Right atrium auricular region (tissue), 2 donors: Measurements from ENCODE around the gene LYPD6B. TPM values are rescaled to one million over a fixed set of nuclear protein-coding genes. Genes with fewer than 3 reads are reported as not detected.

Experiments used
- DNase-seq: peaks from one replicate; pipeline ENCODE4 v3.0.0-alpha.2; 2019; ENCODE audit warnings: low spot score
- H3K27ac ChIP-seq, 2 donors: fragments of 200-600 bp; sonication (generic); 1 replicate in 1 of 2; 2 replicates in 1 of 2; pipeline ENCODE4 v1.5.1; 2016 to 2019
- H3K27me3 ChIP-seq, 2 donors: fragments of 200-600 bp; sonication (generic); one replicate each; pipeline versions ENCODE4 v1.5.1 to v1.6.0; 2017 to 2019
- H3K36me3 ChIP-seq: fragments of 200-600 bp; sonication (generic); one replicate; pipeline ENCODE4 v1.5.1; 2016
- H3K4me1 ChIP-seq, 2 donors: fragments of 200-600 bp; sonication (generic); one replicate each; pipeline versions ENCODE4 v1.5.1 to v1.6.0; 2017 to 2019
- H3K4me3 ChIP-seq, 2 donors: fragments of 200-600 bp; sonication (generic); 1 replicate in 1 of 2; 2 replicates in 1 of 2; pipeline ENCODE4 v1.5.1; 2017 to 2019; ENCODE audit warnings: mild to moderate bottlenecking in 1 of 2, moderate library complexity in 1 of 2
- H3K9me3 ChIP-seq, 2 donors: fragments of 200-600 bp; sonication (generic); one replicate each; pipeline ENCODE4 v1.5.1; 2019
- CTCF ChIP-seq, 2 donors: fragments of 200-600 bp; sonication (generic); IDR thresholded peaks; one replicate each; pipeline ENCODE4 v1.5.1; 2019; ENCODE audit warnings: antibody characterized with exemption in 2 of 2
- total RNA-seq, 2 donors: library from RNA; depleted of rRNA; stranded (reverse); fragments of >200 nt; gene quantifications; one replicate each; pipeline ENCODE4 v1.1.0, GENCODE V29; 2016

LYPD6B gene
- total RNA-seq, 2 donors from 2014 or later, result 0.28 TPM; not detected in 1

GRCh38 chr2:149028891-149029290 is 9.6 kb upstream of the LYPD6B start:
- TF ChIP-seq CTCF (IDR thresholded peaks at IDR 0.05), result no peak
- H3K4me3 ChIP-seq, result no peak overlapping the region
- no peaks in the 10 kb centered on the region for H3K9me3 ChIP-seq
- no peak overlapping the region for H3K27ac ChIP-seq
- no peak for DNase-seq
- no peaks in the 10 kb centered on the region for H3K27me3 ChIP-seq
- no peaks in the 10 kb centered on the region for H3K4me1 ChIP-seq
- H3K36me3 ChIP-seq, result no peaks in the 10 kb centered on the region

GRCh38 chr2:149029307-149029965 is 9.1 kb upstream of the LYPD6B start:
- H3K27ac ChIP-seq, result no peak overlapping the region
- DNase-seq, result no peak
- H3K4me1 ChIP-seq, result no peaks in the 10 kb centered on the region
- H3K9me3 ChIP-seq, result no peaks in the 10 kb centered on the region
- TF ChIP-seq CTCF (IDR thresholded peaks at IDR 0.05), result no peak
- no peak overlapping the region for H3K4me3 ChIP-seq
- no peaks in the 10 kb centered on the region for H3K36me3 ChIP-seq
- no peaks in the 10 kb centered on the region for H3K27me3 ChIP-seq

- no peak for DNase-seq
- Histone ChIP-seq H3K4me1 (no peaks in the 10 kb centered on the region), H3K27ac (no peak overlapping the region), H3K36me3 (no peaks in the 10 kb centered on the region), H3K27me3 (no peaks in the 10 kb centered on the region), H3K4me3 (no peak overlapping the region), H3K9me3 (no peaks in the 10 kb centered on the region)
- no peak for TF ChIP-seq CTCF (IDR thresholded peaks at IDR 0.05)
These were observed 7.1 kb upstream of the LYPD6B start for GRCh38 chr2:149031396-149031795.

GRCh38 chr2:149033716-149034115 is 4.8 kb upstream of the LYPD6B start:
- H3K27me3 ChIP-seq, result no peaks in the 10 kb centered on the region

GRCh38 chr2:149034406-149034805 is 4.1 kb upstream of the LYPD6B start:
- DNase-seq, result no peak
- Histone ChIP-seq H3K9me3 (no peaks in the 10 kb centered on the region), H3K4me1 (no peaks in the 10 kb centered on the region), H3K27ac (no peak overlapping the region), H3K36me3 (no peaks in the 10 kb centered on the region), H3K4me3 (no peak overlapping the region), H3K27me3 (no peaks in the 10 kb centered on the region)
- TF ChIP-seq CTCF (IDR thresholded peaks at IDR 0.05), result no peak

More at GRCh38 chr2:149033716-149034115, 4.8 kb upstream of the LYPD6B start:
- H3K27ac ChIP-seq, result no peak overlapping the region
- no peak overlapping the region for H3K4me3 ChIP-seq
- DNase-seq, result no peak
- no peak for TF ChIP-seq CTCF (IDR thresholded peaks at IDR 0.05)
- no peaks in the 10 kb centered on the region for H3K9me3 ChIP-seq
- H3K36me3 ChIP-seq, result no peaks in the 10 kb centered on the region
- no peaks in the 10 kb centered on the region for H3K4me1 ChIP-seq
